Osteocyte (in vitro differentiated cells): ENCODE results near the gene LARGE1. TPM values are rescaled to one million over a fixed set of nuclear protein-coding genes. Genes with fewer than 3 reads are reported as not detected.
A peak's percentile ranks its signal among the peaks of the same experiment; 100 is the strongest.

Experiments
- DNase-seq: peaks from one replicate; pipeline ENCODE4 v3.0.0; 2021; ENCODE audit warnings: mixed read lengths; ENCODE audit not compliant: unreplicated experiment; ENCODE audit errors: extremely low spot score
- H3K27ac Mint-ChIP-seq: one replicate; pipeline ENCODE4 v1.8.0; 2021; ENCODE audit warnings: mild to moderate bottlenecking, mixed read lengths; ENCODE audit not compliant: unreplicated experiment
- H3K27me3 Mint-ChIP-seq: one replicate; pipeline ENCODE4 v1.8.0; 2021; ENCODE audit warnings: mixed read lengths; ENCODE audit not compliant: unreplicated experiment
- H3K36me3 Mint-ChIP-seq: one replicate; pipeline ENCODE4 v1.8.0; 2021; ENCODE audit warnings: mixed read lengths; ENCODE audit not compliant: unreplicated experiment
- H3K4me1 Mint-ChIP-seq: one replicate; pipeline ENCODE4 v1.8.0; 2021; ENCODE audit warnings: mixed read lengths; ENCODE audit not compliant: unreplicated experiment
- H3K4me3 Mint-ChIP-seq: one replicate; pipeline ENCODE4 v1.8.0; 2021; ENCODE audit warnings: mild to moderate bottlenecking, moderate library complexity, mixed read lengths; ENCODE audit not compliant: unreplicated experiment
- H3K9me3 Mint-ChIP-seq: one replicate; pipeline ENCODE4 v1.8.0; 2021; ENCODE audit warnings: mixed read lengths; ENCODE audit not compliant: unreplicated experiment
- CTCF ChIP-seq: fragments of 200-600 bp; sonication (generic); IDR thresholded peaks from 2 replicates; pipeline ENCODE4 v1.5.0; 2021; ENCODE audit warnings: antibody characterized with exemption, mild to moderate bottlenecking, moderate library complexity
- total RNA-seq: library from RNA; stranded (reverse); gene quantifications from 2 replicates; pipeline ENCODE4 v1.2.1, GENCODE V29; 2021

Gene LARGE1
- total RNA-seq, 1 donor from 2014 or later = 17.6 TPM

GRCh38 chr22:33481550-33481949 is 438.7 kb downstream of the LARGE1 start:
- peaks cover 13% of the 10 kb centered on the region for H3K4me1 Mint-ChIP-seq
- no peaks in the 10 kb centered on the region for H3K36me3 Mint-ChIP-seq
- no peaks in the 10 kb centered on the region for H3K9me3 Mint-ChIP-seq
- no peak for TF ChIP-seq CTCF
- no peak overlapping the region for H3K27ac Mint-ChIP-seq
- H3K4me3 Mint-ChIP-seq = no peak overlapping the region
- DNase-seq = no peak
- no peaks in the 10 kb centered on the region for H3K27me3 Mint-ChIP-seq

- H3K27ac Mint-ChIP-seq = peak overlapping the region; percentile 66
- H3K27me3 Mint-ChIP-seq = no peaks in the 10 kb centered on the region
- DNase-seq = no peak
- peaks cover 17% of the 10 kb centered on the region for H3K4me1 Mint-ChIP-seq
- no peaks in the 10 kb centered on the region for H3K36me3 Mint-ChIP-seq
- H3K4me3 Mint-ChIP-seq = peak overlapping the region; percentile 24
- no peak for TF ChIP-seq CTCF
- no peaks in the 10 kb centered on the region for H3K9me3 Mint-ChIP-seq
Measured at GRCh38 chr22:33477120-33478111, 442.9 kb downstream of the LARGE1 start.

- Mint-ChIP-seq H3K36me3 (no peaks in the 10 kb centered on the region), H3K27me3 (no peaks in the 10 kb centered on the region), H3K27ac (peak overlapping the region; percentile 66), H3K9me3 (no peaks in the 10 kb centered on the region), H3K4me3 (peak overlapping the region; percentile 24), H3K4me1 (peaks cover 17% of the 10 kb centered on the region)
- no peak for TF ChIP-seq CTCF
- no peak for DNase-seq
Measured at GRCh38 chr22:33476716-33477115, 443.6 kb downstream of the LARGE1 start.

- no peak overlapping the region for H3K27ac Mint-ChIP-seq
- no peak overlapping the region for H3K4me3 Mint-ChIP-seq
- TF ChIP-seq CTCF = no peak
- no peaks in the 10 kb centered on the region for H3K9me3 Mint-ChIP-seq
- peaks cover 17% of the 10 kb centered on the region for H3K4me1 Mint-ChIP-seq
- no peak for DNase-seq
- no peaks in the 10 kb centered on the region for H3K36me3 Mint-ChIP-seq
- H3K27me3 Mint-ChIP-seq = no peaks in the 10 kb centered on the region
Measured at GRCh38 chr22:33476206-33476605, 444.1 kb downstream of the LARGE1 start.

- Mint-ChIP-seq H3K4me3 (no peak overlapping the region), H3K4me1 (peaks cover 17% of the 10 kb centered on the region), H3K27me3 (no peaks in the 10 kb centered on the region), H3K27ac (no peak overlapping the region), H3K9me3 (no peaks in the 10 kb centered on the region), H3K36me3 (no peaks in the 10 kb centered on the region)
- no peak for TF ChIP-seq CTCF
- DNase-seq = no peak
Measured at GRCh38 chr22:33474587-33474986, 445.7 kb downstream of the LARGE1 start.
